Measurements from ENCODE around the gene STX10. TPM values are rescaled to one million over a fixed set of nuclear protein-coding genes. Genes with fewer than 3 reads are reported as not detected.

STX10 gene
- total RNA-seq, 1 experiment from 2014 or later = 179 TPM

- peaks cover 29% of the 10 kb centered on the region for H3K79me2 ChIP-seq (ENCODE audit: low read length)
- H3K4me3 ChIP-seq (ENCODE audit: low read length) = no peak overlapping the region
- TF ChIP-seq EZH2 (IDR thresholded peaks at IDR 0.05; ENCODE audit: low read length, unreplicated experiment) (no peak), EZH2phosphoT487 (IDR thresholded peaks at IDR 0.05; ENCODE audit: borderline replicate concordance, low read length) (no peak), CTCF (conservative IDR thresholded peaks at IDR 0.05; ENCODE audit: low read depth, low read length) (no peak)
- no peak overlapping the region for H3K4me2 ChIP-seq (ENCODE audit: low read length)
- peaks cover 28% of the 10 kb centered on the region for H3K4me1 ChIP-seq (ENCODE audit: insufficient read depth, low read length)
- H3K27ac ChIP-seq (ENCODE audit: low read length) = no peak overlapping the region
- no peak overlapping the region for H2AFZ ChIP-seq (ENCODE audit: low read length)
- H3F3A ChIP-seq (ENCODE audit: low read length, unreplicated experiment) = peaks cover 8% of the 10 kb centered on the region
- ChIA-PET POLR2A (ENCODE audit: unreplicated experiment) (interaction anchor here (0.9 kb wide), 1 partner anchor 101 kb away, joined by 5 read pairs; no protein-coding TSS in a partner anchor), CTCF (no interaction called here)
- BruUV-seq (replicated peaks) = no TSS peak
- DNase-seq (no peak), ATAC-seq (no peak)
- no peaks in the 10 kb centered on the region for H4K20me1 ChIP-seq (ENCODE audit: low read length)
- H3K36me3 ChIP-seq (ENCODE audit: low read depth, low read length) = peaks cover 12% of the 10 kb centered on the region; the same call in 1 of the 2 replicates
- intact Hi-C loops (cut with micrococcal nuclease) = no loop called here
- H3K9ac ChIP-seq (ENCODE audit: low read length) = no peak overlapping the region
- H3K9me3 ChIP-seq (ENCODE audit: low read length) = no peaks in the 10 kb centered on the region
- no peaks in the 10 kb centered on the region for H3K27me3 ChIP-seq (ENCODE audit: low read length)
- H3K9me2 ChIP-seq (replicated peaks; ENCODE audit: low read length) = no peaks in the 10 kb centered on the region
Measured at GRCh38 chr19:13146763-13147563, 3.2 kb downstream of the STX10 start.

GRCh38 chr19:13139633-13140311 is 10.4 kb downstream of the STX10 start:
- Histone ChIP-seq H3F3A (ENCODE audit: low read length, unreplicated experiment) (peaks cover 8% of the 10 kb centered on the region), H3K27ac (ENCODE audit: low read length) (no peak overlapping the region), H3K9ac (ENCODE audit: low read length) (no peak overlapping the region), H3K4me1 (ENCODE audit: insufficient read depth, low read length) (peaks cover 23% of the 10 kb centered on the region), H3K36me3 (ENCODE audit: low read depth, low read length) (peaks cover 49% of the 10 kb centered on the region; the same call in 1 of the 2 replicates), H3K4me3 (ENCODE audit: low read length) (no peak overlapping the region), H3K79me2 (ENCODE audit: low read length) (peaks cover 6% of the 10 kb centered on the region), H3K9me3 (ENCODE audit: low read length) (no peaks in the 10 kb centered on the region), H4K20me1 (ENCODE audit: low read length) (no peaks in the 10 kb centered on the region), H2AFZ (ENCODE audit: low read length) (no peak overlapping the region), H3K9me2 (replicated peaks; ENCODE audit: low read length) (no peaks in the 10 kb centered on the region), H3K4me2 (ENCODE audit: low read length) (no peak overlapping the region), H3K27me3 (ENCODE audit: low read length) (no peaks in the 10 kb centered on the region)
- DNase-seq (no peak), ATAC-seq (no peak)
- CTCF ChIA-PET = no interaction called here
- no peak for TF ChIP-seq EZH2 (IDR thresholded peaks at IDR 0.05; ENCODE audit: low read length, unreplicated experiment)
- TF ChIP-seq CTCF (conservative IDR thresholded peaks at IDR 0.05; ENCODE audit: low read depth, low read length) = no peak
- TF ChIP-seq EZH2phosphoT487 (IDR thresholded peaks at IDR 0.05; ENCODE audit: borderline replicate concordance, low read length) = no peak
- intact Hi-C loops (cut with micrococcal nuclease) = no loop called here
- POLR2A ChIA-PET (ENCODE audit: unreplicated experiment) = no interaction called here
- TSS peak; percentile 26 for BruUV-seq (replicated peaks)

GRCh38 chr19:13138916-13139198 is 11.3 kb downstream of the STX10 start:
- Histone ChIP-seq H3K4me3 (ENCODE audit: low read length) (no peak overlapping the region), H3K4me1 (ENCODE audit: insufficient read depth, low read length) (peaks cover 16% of the 10 kb centered on the region), H3K79me2 (ENCODE audit: low read length) (peaks cover 15% of the 10 kb centered on the region), H3K36me3 (ENCODE audit: low read depth, low read length) (peaks cover 41% of the 10 kb centered on the region; the same call in 1 of the 2 replicates), H3F3A (ENCODE audit: low read length, unreplicated experiment) (peaks cover 8% of the 10 kb centered on the region), H3K4me2 (ENCODE audit: low read length) (no peak overlapping the region), H3K27me3 (ENCODE audit: low read length) (no peaks in the 10 kb centered on the region), H4K20me1 (ENCODE audit: low read length) (no peaks in the 10 kb centered on the region), H2AFZ (ENCODE audit: low read length) (no peak overlapping the region), H3K9me3 (ENCODE audit: low read length) (no peaks in the 10 kb centered on the region), H3K27ac (ENCODE audit: low read length) (no peak overlapping the region), H3K9ac (ENCODE audit: low read length) (no peak overlapping the region), H3K9me2 (replicated peaks; ENCODE audit: low read length) (no peaks in the 10 kb centered on the region)
- CTCF ChIA-PET = no interaction called here
- no TSS peak for BruUV-seq (replicated peaks)
- intact Hi-C loops (cut with micrococcal nuclease) = no loop called here
- POLR2A ChIA-PET (ENCODE audit: unreplicated experiment) = no interaction called here
- ATAC-seq = no peak
- TF ChIP-seq EZH2 (IDR thresholded peaks at IDR 0.05; ENCODE audit: low read length, unreplicated experiment) = no peak
- TF ChIP-seq EZH2phosphoT487 (IDR thresholded peaks at IDR 0.05; ENCODE audit: borderline replicate concordance, low read length) = no peak
- TF ChIP-seq CTCF (conservative IDR thresholded peaks at IDR 0.05; ENCODE audit: low read depth, low read length) = no peak
- DNase-seq = no peak
